K562 (cell line): Measurements from ENCODE around the gene LRRC8E. TPM values are rescaled to one million over a fixed set of nuclear protein-coding genes. Genes with fewer than 3 reads are reported as not detected.

Source experiments
- CBX5 ChIP-seq: IDR thresholded peaks from 2 replicates; pipeline ENCODE4 v1.6.1; 2014; ENCODE audit warnings: low read depth, borderline replicate concordance
- CREBBP ChIP-seq: IDR thresholded peaks from one replicate; pipeline ENCODE4 v1.6.1; 2012; ENCODE audit warnings: low read depth, mild to moderate bottlenecking, control low read depth, inconsistent platforms, low read length
- DACH1 ChIP-seq: fragments of 450-650 bp; IDR thresholded peaks from 2 replicates; pipeline ENCODE4 v1.6.1; 2018; ENCODE audit not compliant: partially characterized antibody
- GATAD2B ChIP-seq: fragments of 450-650 bp; IDR thresholded peaks from 2 replicates; pipeline ENCODE4 v1.6.1; 2017; ENCODE audit warnings: mild to moderate bottlenecking, borderline replicate concordance
- HDAC6 ChIP-seq: IDR thresholded peaks from 2 replicates; pipeline ENCODE4 v1.6.1; 2012; ENCODE audit warnings: low read depth, mild to moderate bottlenecking, control low read depth, inconsistent platforms, low read length, moderate library complexity
- KLF10 ChIP-seq: fragments of 250-450 bp; sonication (Bioruptor Pico); IDR thresholded peaks from 2 replicates; pipeline ENCODE4 v1.6.1; 2021; ENCODE audit warnings: matching md5 sums
- NONO ChIP-seq, 2 experiments: fragments of 200-400 bp in 1 of 2; fragments of 450-650 bp in 1 of 2; formaldehyde crosslinking in 1 of 2; IDR thresholded peaks; 2 replicates each; pipeline ENCODE4 v1.6.1; 2017; ENCODE audit warnings: low read depth in 2 of 2, mild to moderate bottlenecking in 2 of 2, moderate library complexity in 2 of 2, low read length in 1 of 2
- POU5F1 ChIP-seq: fragments of 150-350 bp; IDR thresholded peaks from 2 replicates; pipeline ENCODE4 v1.6.1; 2014; ENCODE audit warnings: borderline replicate concordance, low read length, low read depth, mild to moderate bottlenecking; ENCODE audit not compliant: partially characterized antibody
- SMARCA5 ChIP-seq: fragments of 450-650 bp; IDR thresholded peaks from 2 replicates; pipeline ENCODE4 v1.6.1; 2016
- SP1 ChIP-seq: sonication (generic); formaldehyde crosslinking; IDR thresholded peaks from 2 replicates; pipeline ENCODE4 v1.8.1; 2022; ENCODE audit warnings: mild to moderate bottlenecking, missing genetic modification reagents
- TAF1 ChIP-seq: IDR thresholded peaks from 2 replicates; pipeline ENCODE4 v1.6.1; 2011; ENCODE audit warnings: mild to moderate bottlenecking, low read length, moderate library complexity; ENCODE audit not compliant: insufficient read depth, control insufficient read depth, severe bottlenecking; ENCODE audit errors: extremely low read depth
- TCF3 ChIP-seq: sonication (generic); formaldehyde crosslinking; IDR thresholded peaks from 2 replicates; pipeline ENCODE4 v1.4.0; 2020; ENCODE audit warnings: mild to moderate bottlenecking, missing genetic modification reagents
- ZKSCAN8 ChIP-seq: fragments of 200-800 bp; sonication (Bioruptor generic); IDR thresholded peaks from 2 replicates; pipeline ENCODE4 v1.6.1; 2016; ENCODE audit warnings: missing genetic modification characterization, missing compliant biosample characterization
- ZNF12 ChIP-seq: sonication (generic); formaldehyde crosslinking; IDR thresholded peaks from 2 replicates; pipeline ENCODE4 v1.4.0; 2020; ENCODE audit warnings: mild to moderate bottlenecking, missing genetic modification reagents
- ZNF124 ChIP-seq: sonication (generic); formaldehyde crosslinking; IDR thresholded peaks from 2 replicates; pipeline ENCODE4 v1.8.1; 2022; ENCODE audit warnings: missing genetic modification reagents
- polyA plus RNA-seq, 8 experiments: library from polyadenylated mRNA; depleted of rRNA in 4 of 8; stranded (reverse) in 5 of 8; unstranded in 3 of 8; fragments of >200 nt; fragmentation: Nextera tagmentation in 2 of 8; fragmentation: Illumina TruSeq in 1 of 8; extraction: Ambion mirVana in 2 of 8; extraction: Trizol in 1 of 8; gene quantifications; 2 replicates each; pipeline versions ENCODE4 v1.2.1 to v1.2.3, GENCODE V29; 2011 to 2014; ENCODE audit warnings: inconsistent platforms in 1 of 8, missing spikeins in 1 of 8
- total RNA-seq, 7 experiments: library from RNA; depleted of rRNA in 6 of 7; stranded (reverse); fragments of >200 nt in 6 of 7; fragmentation: Illumina TruSeq in 2 of 7; extraction: Trizol in 2 of 7; gene quantifications; 2 replicates each; pipeline versions ENCODE4 v1.2.1 to v1.2.3, GENCODE V29; 2011 to 2021; ENCODE audit warnings: low replicate concordance in 1 of 7
- TF ChIP-seq, protein P1 (sequence below): IDR thresholded peaks from 2 replicates; pipeline ENCODE4 v1.6.1; 2011; ENCODE audit not compliant: insufficient read length; ENCODE audit errors: extremely low read depth
- TF ChIP-seq, protein P2 (sequence below), 2 experiments: fragments of 450-650 bp; IDR thresholded peaks; 2 replicates each; pipeline ENCODE4 v1.6.1; 2018; ENCODE audit warnings: mild to moderate bottlenecking in 2 of 2, low read depth in 1 of 2; ENCODE audit not compliant: partially characterized antibody in 2 of 2
- TF ChIP-seq, protein P3 (sequence below): fragments of 250-450 bp; sonication (Bioruptor Pico); IDR thresholded peaks from 2 replicates; pipeline ENCODE4 v1.9.0; 2021; ENCODE audit warnings: mild to moderate bottlenecking, inconsistent platforms
- TF ChIP-seq, protein P4 (sequence below): fragments of 250-450 bp; sonication (Bioruptor Pico); IDR thresholded peaks from 2 replicates; pipeline ENCODE4 v1.8.0; 2022; ENCODE audit warnings: inconsistent platforms, mild to moderate bottlenecking, moderate library complexity, borderline replicate concordance

Gene LRRC8E
- total and polyA plus RNA-seq, 9 of the 15 experiments (the other 6 are each of a cell fraction or from before 2014, with no cell fraction given): 0.08 to 5.7 (median 3.5) TPM; not detected in 1

DNA sequence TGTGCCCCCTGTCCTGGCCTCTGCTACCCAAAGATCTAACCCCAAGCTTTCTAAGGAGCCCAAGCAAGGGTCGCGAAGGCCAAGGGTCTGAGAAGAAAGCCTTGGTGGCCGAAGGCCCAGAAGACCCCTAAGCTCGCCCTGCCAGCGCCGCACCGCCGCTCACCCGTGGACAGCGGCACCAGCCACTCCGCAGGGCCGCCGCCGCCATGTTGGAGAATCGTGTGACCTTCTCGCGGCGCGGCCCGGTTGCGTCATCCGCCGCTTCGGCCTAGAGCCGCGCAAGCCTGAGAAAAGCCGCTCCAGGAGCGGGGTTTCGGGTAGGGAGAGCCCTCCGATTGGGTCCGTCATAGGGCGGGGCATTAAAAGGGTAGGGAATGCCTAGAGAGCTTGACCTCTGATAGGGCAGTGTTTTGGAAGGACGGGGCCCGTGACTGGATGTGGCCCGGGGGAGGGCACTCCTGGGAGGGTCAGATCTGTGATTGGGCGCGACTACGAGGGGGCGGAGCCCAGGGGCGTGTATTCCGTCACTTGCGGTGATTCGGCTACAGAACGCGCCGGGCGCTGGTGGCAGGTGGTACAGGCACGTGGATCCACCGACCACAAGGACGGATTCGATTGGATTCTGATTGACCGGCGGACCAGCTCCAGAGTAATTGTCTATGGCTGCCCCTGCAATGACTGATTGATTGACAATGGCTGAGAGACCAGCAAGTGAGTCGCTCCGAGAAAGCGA is 55.3 kb downstream of the LRRC8E start, which contains the start of gene TIMM44 (continued):
- TF ChIP-seq NONO (IDR thresholded peaks at IDR 0.05; ENCODE audit: low read depth in 2 of 2, low read length in 1 of 2) (no peak; a peak in 1 of 4 replicates), ZKSCAN8 (no peak), SMARCA5 (no peak), KLF10 (CRISPR knock-in tag) (no peak), DACH1 (no peak), GATAD2B (no peak), ZNF124 (CRISPR knock-in tag) (no peak), CBX5 (no peak), TAF1 (peak; percentile 96), SP1 (CRISPR knock-in tag) (peak; percentile 93; the same call in 1 of the 2 replicates), POU5F1 (no peak), TCF3 (CRISPR knock-in tag) (no peak; the same call in 1 of the 2 replicates), HDAC6 (no peak), CREBBP (no peak), ZNF12 (CRISPR knock-in tag) (0 out of 2 replicates have a peak, but pooled peaks have one; percentile 62)
- TF ChIP-seq, protein P1, sequence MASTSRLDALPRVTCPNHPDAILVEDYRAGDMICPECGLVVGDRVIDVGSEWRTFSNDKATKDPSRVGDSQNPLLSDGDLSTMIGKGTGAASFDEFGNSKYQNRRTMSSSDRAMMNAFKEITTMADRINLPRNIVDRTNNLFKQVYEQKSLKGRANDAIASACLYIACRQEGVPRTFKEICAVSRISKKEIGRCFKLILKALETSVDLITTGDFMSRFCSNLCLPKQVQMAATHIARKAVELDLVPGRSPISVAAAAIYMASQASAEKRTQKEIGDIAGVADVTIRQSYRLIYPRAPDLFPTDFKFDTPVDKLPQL: no peak
- TF ChIP-seq, protein P2, sequence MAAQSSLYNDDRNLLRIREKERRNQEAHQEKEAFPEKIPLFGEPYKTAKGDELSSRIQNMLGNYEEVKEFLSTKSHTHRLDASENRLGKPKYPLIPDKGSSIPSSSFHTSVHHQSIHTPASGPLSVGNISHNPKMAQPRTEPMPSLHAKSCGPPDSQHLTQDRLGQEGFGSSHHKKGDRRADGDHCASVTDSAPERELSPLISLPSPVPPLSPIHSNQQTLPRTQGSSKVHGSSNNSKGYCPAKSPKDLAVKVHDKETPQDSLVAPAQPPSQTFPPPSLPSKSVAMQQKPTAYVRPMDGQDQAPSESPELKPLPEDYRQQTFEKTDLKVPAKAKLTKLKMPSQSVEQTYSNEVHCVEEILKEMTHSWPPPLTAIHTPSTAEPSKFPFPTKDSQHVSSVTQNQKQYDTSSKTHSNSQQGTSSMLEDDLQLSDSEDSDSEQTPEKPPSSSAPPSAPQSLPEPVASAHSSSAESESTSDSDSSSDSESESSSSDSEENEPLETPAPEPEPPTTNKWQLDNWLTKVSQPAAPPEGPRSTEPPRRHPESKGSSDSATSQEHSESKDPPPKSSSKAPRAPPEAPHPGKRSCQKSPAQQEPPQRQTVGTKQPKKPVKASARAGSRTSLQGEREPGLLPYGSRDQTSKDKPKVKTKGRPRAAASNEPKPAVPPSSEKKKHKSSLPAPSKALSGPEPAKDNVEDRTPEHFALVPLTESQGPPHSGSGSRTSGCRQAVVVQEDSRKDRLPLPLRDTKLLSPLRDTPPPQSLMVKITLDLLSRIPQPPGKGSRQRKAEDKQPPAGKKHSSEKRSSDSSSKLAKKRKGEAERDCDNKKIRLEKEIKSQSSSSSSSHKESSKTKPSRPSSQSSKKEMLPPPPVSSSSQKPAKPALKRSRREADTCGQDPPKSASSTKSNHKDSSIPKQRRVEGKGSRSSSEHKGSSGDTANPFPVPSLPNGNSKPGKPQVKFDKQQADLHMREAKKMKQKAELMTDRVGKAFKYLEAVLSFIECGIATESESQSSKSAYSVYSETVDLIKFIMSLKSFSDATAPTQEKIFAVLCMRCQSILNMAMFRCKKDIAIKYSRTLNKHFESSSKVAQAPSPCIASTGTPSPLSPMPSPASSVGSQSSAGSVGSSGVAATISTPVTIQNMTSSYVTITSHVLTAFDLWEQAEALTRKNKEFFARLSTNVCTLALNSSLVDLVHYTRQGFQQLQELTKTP (IDR thresholded peaks at IDR 0.05; ENCODE audit: low read depth in 1 of 2, partially characterized antibody in 2 of 2): peak in 1 of 2 experiments; percentile 27
- TF ChIP-seq, protein P3, sequence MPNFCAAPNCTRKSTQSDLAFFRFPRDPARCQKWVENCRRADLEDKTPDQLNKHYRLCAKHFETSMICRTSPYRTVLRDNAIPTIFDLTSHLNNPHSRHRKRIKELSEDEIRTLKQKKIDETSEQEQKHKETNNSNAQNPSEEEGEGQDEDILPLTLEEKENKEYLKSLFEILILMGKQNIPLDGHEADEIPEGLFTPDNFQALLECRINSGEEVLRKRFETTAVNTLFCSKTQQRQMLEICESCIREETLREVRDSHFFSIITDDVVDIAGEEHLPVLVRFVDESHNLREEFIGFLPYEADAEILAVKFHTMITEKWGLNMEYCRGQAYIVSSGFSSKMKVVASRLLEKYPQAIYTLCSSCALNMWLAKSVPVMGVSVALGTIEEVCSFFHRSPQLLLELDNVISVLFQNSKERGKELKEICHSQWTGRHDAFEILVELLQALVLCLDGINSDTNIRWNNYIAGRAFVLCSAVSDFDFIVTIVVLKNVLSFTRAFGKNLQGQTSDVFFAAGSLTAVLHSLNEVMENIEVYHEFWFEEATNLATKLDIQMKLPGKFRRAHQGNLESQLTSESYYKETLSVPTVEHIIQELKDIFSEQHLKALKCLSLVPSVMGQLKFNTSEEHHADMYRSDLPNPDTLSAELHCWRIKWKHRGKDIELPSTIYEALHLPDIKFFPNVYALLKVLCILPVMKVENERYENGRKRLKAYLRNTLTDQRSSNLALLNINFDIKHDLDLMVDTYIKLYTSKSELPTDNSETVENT (CRISPR knock-in tag): peak; percentile 88
- TF ChIP-seq, protein P4, sequence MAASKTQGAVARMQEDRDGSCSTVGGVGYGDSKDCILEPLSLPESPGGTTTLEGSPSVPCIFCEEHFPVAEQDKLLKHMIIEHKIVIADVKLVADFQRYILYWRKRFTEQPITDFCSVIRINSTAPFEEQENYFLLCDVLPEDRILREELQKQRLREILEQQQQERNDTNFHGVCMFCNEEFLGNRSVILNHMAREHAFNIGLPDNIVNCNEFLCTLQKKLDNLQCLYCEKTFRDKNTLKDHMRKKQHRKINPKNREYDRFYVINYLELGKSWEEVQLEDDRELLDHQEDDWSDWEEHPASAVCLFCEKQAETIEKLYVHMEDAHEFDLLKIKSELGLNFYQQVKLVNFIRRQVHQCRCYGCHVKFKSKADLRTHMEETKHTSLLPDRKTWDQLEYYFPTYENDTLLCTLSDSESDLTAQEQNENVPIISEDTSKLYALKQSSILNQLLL: no peak
